Neural progenitor cell (in vitro differentiated cells): ENCODE results near the gene DRGX. TPM values are rescaled to one million over a fixed set of nuclear protein-coding genes. Genes with fewer than 3 reads are reported as not detected.
A peak's percentile ranks its signal among the peaks of the same experiment; 100 is the strongest.

Experiments used
- DNase-seq: peaks from one replicate; pipeline ENCODE4 v3.0.0-alpha.2; 2016; ENCODE audit warnings: low spot score
- H2AFZ ChIP-seq: fragments of 200-600 bp; sonication (generic); replicated peaks from 2 replicates; pipeline ENCODE4 v1.6.1; 2016; ENCODE audit warnings: antibody characterized with exemption
- H3F3A ChIP-seq: fragments of 200-600 bp; sonication (generic); 2 replicates; pipeline ENCODE4 v1.6.1; 2016; ENCODE audit warnings: antibody characterized with exemption, low read depth
- H3K27ac ChIP-seq: fragments of 200-600 bp; sonication (generic); 2 replicates; pipeline ENCODE4 v1.5.1; 2016; ENCODE audit warnings: mild to moderate bottlenecking
- H3K27me3 ChIP-seq: fragments of 200-600 bp; sonication (generic); 2 replicates; pipeline ENCODE4 v1.6.1; 2016; ENCODE audit warnings: mild to moderate bottlenecking, moderate library complexity
- H3K36me3 ChIP-seq: fragments of 200-600 bp; sonication (generic); 2 replicates; pipeline ENCODE4 v1.5.1; 2016
- H3K4me1 ChIP-seq: fragments of 200-600 bp; sonication (generic); 2 replicates; pipeline ENCODE4 v1.6.1; 2016; ENCODE audit warnings: mixed run types
- H3K4me2 ChIP-seq: fragments of 200-600 bp; sonication (generic); 2 replicates; pipeline ENCODE4 v1.6.1; 2016
- H3K4me3 ChIP-seq: fragments of 200-600 bp; sonication (generic); 2 replicates; pipeline ENCODE4 v1.5.1; 2016
- H3K79me2 ChIP-seq: fragments of 200-600 bp; sonication (generic); 2 replicates; pipeline ENCODE4 v1.6.1; 2016; ENCODE audit warnings: low read depth
- H3K9ac ChIP-seq: fragments of 200-600 bp; sonication (generic); 2 replicates; pipeline ENCODE4 v1.6.1; 2016
- H3K9me3 ChIP-seq: fragments of 200-600 bp; sonication (generic); 2 replicates; pipeline ENCODE4 v1.5.1; 2016; ENCODE audit warnings: low read depth
- H4K20me1 ChIP-seq: fragments of 200-600 bp; sonication (generic); 2 replicates; pipeline ENCODE4 v1.6.1; 2016; ENCODE audit warnings: low read depth
- H3K27ac Mint-ChIP-seq: 3 replicates; pipeline ENCODE4 v1.8.0; 2021; ENCODE audit warnings: mixed read lengths
- H3K27me3 Mint-ChIP-seq: 2 replicates; pipeline ENCODE4 v1.8.0; 2022; ENCODE audit warnings: low read depth, mild to moderate bottlenecking, inconsistent platforms, moderate library complexity, mixed read lengths; ENCODE audit not compliant: insufficient read depth
- H3K36me3 Mint-ChIP-seq: 3 replicates; pipeline ENCODE4 v1.8.0; 2021; ENCODE audit warnings: mixed read lengths
- H3K4me1 Mint-ChIP-seq: 3 replicates; pipeline ENCODE4 v1.8.0; 2021; ENCODE audit warnings: mixed read lengths
- H3K4me3 Mint-ChIP-seq: 3 replicates; pipeline ENCODE4 v1.8.0; 2021; ENCODE audit warnings: mild to moderate bottlenecking, moderate library complexity, mixed read lengths
- H3K9me3 Mint-ChIP-seq: 3 replicates; pipeline ENCODE4 v1.8.0; 2020; ENCODE audit warnings: mixed read lengths
- EZH2 ChIP-seq: fragments of 200-600 bp; sonication (generic); IDR thresholded peaks from 2 replicates; pipeline ENCODE4 v1.6.1; 2017; ENCODE audit warnings: antibody characterized with exemption, mild to moderate bottlenecking, moderate library complexity
- EZH2phosphoT487 ChIP-seq: fragments of 200-600 bp; sonication (generic); IDR thresholded peaks from 2 replicates; pipeline ENCODE4 v1.6.1; 2017; ENCODE audit warnings: antibody characterized with exemption
- total RNA-seq: library from RNA; depleted of rRNA; stranded (reverse); fragments of >200 nt; gene quantifications from 2 replicates; pipeline ENCODE4 v1.2.3, GENCODE V29; 2015; ENCODE audit warnings: low replicate concordance
- TF ChIP-seq, protein P1 (sequence below): fragments of 200-600 bp; sonication (generic); IDR thresholded peaks from 2 replicates; pipeline ENCODE4 v1.5.1; 2017; ENCODE audit warnings: antibody characterized with exemption, mild to moderate bottlenecking

Gene DRGX
- total RNA-seq, 1 donor from 2014 or later: not detected

DNA sequence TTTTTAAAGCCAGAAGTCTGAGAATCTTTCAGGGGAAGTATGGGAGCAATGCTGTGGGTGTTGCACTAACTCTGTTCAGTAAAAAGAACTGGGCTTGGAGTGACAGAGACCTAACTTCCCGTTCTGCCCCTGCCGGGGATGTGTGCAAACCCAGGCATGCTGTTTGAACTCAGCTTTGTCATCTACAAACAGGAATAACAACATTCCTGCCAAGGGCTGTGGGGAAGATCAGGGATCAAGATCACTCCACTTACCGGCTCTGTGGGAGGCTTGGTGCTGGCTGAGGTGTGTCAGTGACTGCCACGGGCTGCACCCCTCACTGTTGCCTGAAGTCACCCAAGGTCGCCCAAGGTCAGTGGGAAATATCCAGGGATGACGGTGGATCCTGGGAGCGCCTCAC lies 23.1 kb upstream of the DRGX start:
- Histone ChIP-seq H3K27ac (no peak overlapping the region), H3F3A (no peaks in the 10 kb centered on the region), H2AFZ (no peak overlapping the region), H3K4me1 (no peaks in the 10 kb centered on the region), H3K4me3 (no peak overlapping the region), H3K36me3 (no peaks in the 10 kb centered on the region), H3K27me3 (no peaks in the 10 kb centered on the region), H3K9ac (no peak overlapping the region), H3K4me2 (no peak overlapping the region), H3K9me3 (no peaks in the 10 kb centered on the region), H3K79me2 (no peaks in the 10 kb centered on the region), H4K20me1 (no peaks in the 10 kb centered on the region)
- H3K36me3 Mint-ChIP-seq: no peaks in the 10 kb centered on the region
- H3K9me3 Mint-ChIP-seq: peaks cover 9% of the 10 kb centered on the region
- TF ChIP-seq EZH2phosphoT487 (no peak), EZH2 (no peak)
- TF ChIP-seq, protein P1, sequence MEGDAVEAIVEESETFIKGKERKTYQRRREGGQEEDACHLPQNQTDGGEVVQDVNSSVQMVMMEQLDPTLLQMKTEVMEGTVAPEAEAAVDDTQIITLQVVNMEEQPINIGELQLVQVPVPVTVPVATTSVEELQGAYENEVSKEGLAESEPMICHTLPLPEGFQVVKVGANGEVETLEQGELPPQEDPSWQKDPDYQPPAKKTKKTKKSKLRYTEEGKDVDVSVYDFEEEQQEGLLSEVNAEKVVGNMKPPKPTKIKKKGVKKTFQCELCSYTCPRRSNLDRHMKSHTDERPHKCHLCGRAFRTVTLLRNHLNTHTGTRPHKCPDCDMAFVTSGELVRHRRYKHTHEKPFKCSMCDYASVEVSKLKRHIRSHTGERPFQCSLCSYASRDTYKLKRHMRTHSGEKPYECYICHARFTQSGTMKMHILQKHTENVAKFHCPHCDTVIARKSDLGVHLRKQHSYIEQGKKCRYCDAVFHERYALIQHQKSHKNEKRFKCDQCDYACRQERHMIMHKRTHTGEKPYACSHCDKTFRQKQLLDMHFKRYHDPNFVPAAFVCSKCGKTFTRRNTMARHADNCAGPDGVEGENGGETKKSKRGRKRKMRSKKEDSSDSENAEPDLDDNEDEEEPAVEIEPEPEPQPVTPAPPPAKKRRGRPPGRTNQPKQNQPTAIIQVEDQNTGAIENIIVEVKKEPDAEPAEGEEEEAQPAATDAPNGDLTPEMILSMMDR: no peak
- no peaks in the 10 kb centered on the region for H3K4me1 Mint-ChIP-seq
- H3K27ac Mint-ChIP-seq: no peak overlapping the region
- no peak overlapping the region for H3K4me3 Mint-ChIP-seq
- H3K27me3 Mint-ChIP-seq: peaks cover 12% of the 10 kb centered on the region
- no peak for DNase-seq

DNA sequence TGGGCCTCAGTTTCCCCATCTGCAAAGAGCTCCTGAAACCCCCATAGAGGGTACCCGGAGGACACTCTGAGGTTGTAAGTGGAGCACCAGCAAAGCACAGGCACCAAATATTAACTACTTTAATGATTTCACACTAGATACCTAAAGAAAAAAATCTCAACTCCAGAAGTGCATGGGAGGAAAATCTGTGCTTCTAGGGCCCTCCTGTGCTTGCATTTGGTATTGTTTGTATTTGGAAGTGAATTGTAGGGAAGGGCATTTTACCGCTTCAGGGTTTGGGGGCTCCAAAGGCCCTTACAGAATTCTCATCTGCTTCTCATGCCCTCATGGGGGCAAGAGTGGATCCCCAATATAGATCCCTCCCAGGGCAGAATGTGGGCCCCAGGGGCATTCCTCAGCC lies 22.4 kb upstream of the DRGX start:
- Histone ChIP-seq H3K27me3 (no peaks in the 10 kb centered on the region), H3K4me1 (no peaks in the 10 kb centered on the region), H4K20me1 (no peaks in the 10 kb centered on the region), H3K36me3 (no peaks in the 10 kb centered on the region), H3K4me3 (no peak overlapping the region), H3K27ac (no peak overlapping the region), H3K9me3 (no peaks in the 10 kb centered on the region), H3F3A (no peaks in the 10 kb centered on the region), H3K9ac (no peak overlapping the region), H3K79me2 (no peaks in the 10 kb centered on the region), H2AFZ (no peak overlapping the region), H3K4me2 (no peak overlapping the region)
- H3K9me3 Mint-ChIP-seq: peaks cover 4% of the 10 kb centered on the region
- TF ChIP-seq EZH2phosphoT487: no peak
- TF ChIP-seq EZH2: no peak
- TF ChIP-seq, protein P1: peak; percentile 34
- no peak overlapping the region for H3K4me3 Mint-ChIP-seq
- H3K27ac Mint-ChIP-seq: no peak overlapping the region
- no peaks in the 10 kb centered on the region for H3K4me1 Mint-ChIP-seq
- no peak for DNase-seq
- peaks cover 12% of the 10 kb centered on the region for H3K27me3 Mint-ChIP-seq
- H3K36me3 Mint-ChIP-seq: no peaks in the 10 kb centered on the region

DNA sequence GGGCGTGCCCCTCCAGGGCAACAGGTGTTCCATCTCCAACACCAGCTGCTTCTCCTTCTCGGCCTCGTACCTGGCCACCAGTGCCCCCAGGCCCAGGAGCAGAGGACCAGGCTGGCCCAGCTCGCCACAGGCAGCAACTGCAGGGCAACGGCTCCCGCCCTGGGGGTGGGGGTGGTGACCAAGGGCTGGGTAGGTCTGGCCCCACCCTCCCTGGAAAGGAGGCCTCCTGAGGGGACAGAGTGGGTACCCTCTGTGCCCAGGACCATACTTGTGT lies 22.1 kb upstream of the DRGX start:
- no peaks in the 10 kb centered on the region for H3K4me1 ChIP-seq
- TF ChIP-seq, protein P1: no peak
- TF ChIP-seq EZH2 (no peak), EZH2phosphoT487 (no peak)
- no peak for DNase-seq
- no peak overlapping the region for H3K4me3 ChIP-seq
- no peaks in the 10 kb centered on the region for H3K79me2 ChIP-seq
- H3K36me3 Mint-ChIP-seq: no peaks in the 10 kb centered on the region
- no peaks in the 10 kb centered on the region for H4K20me1 ChIP-seq
- no peaks in the 10 kb centered on the region for H3K4me1 Mint-ChIP-seq
- peaks cover 11% of the 10 kb centered on the region for H3K27me3 Mint-ChIP-seq
- no peak overlapping the region for H3K27ac Mint-ChIP-seq
- H3K9ac ChIP-seq: no peak overlapping the region
- H3K27me3 ChIP-seq: no peaks in the 10 kb centered on the region
- H3K9me3 Mint-ChIP-seq: peaks cover 2% of the 10 kb centered on the region
- H3K4me3 Mint-ChIP-seq: no peak overlapping the region
- no peaks in the 10 kb centered on the region for H3K36me3 ChIP-seq
- no peak overlapping the region for H2AFZ ChIP-seq
- H3K4me2 ChIP-seq: no peak overlapping the region
- no peak overlapping the region for H3K27ac ChIP-seq
- no peaks in the 10 kb centered on the region for H3F3A ChIP-seq
- H3K9me3 ChIP-seq: no peaks in the 10 kb centered on the region
